HCT116 (cell line): Measurements from ENCODE around the gene CISD3. TPM values are rescaled to one million over a fixed set of nuclear protein-coding genes. Genes with fewer than 3 reads are reported as not detected.

ENCODE experiments used
- microRNA-seq: library from miRNA; unstranded; fragments of <30 nt; microRNA quantifications from one replicate; pipeline ENCODE4, GENCODE V29; 2016; ENCODE audit warnings: borderline number of aligned reads
- total RNA-seq: library from RNA; stranded (reverse); gene quantifications from one replicate; pipeline ENCODE4 v1.2.1, GENCODE V29; 2021; ENCODE audit not compliant: unreplicated experiment

Gene CISD3
- total RNA-seq, 1 experiment from 2014 or later = 50.2 TPM

Small RNAs within 50 kb of the gene (microRNA-seq; reads per million reads assigned to microRNA genes)
- 2.8 reads per million for gene MIR4726
- not detected for gene MIR4734

Other genes starting within 250 kb of the CISD3 start
- gene SRCIN1, start 124.4 kb upstream of the CISD3 start, total RNA-seq = 10.5 TPM
- gene EPOP, start 55.4 kb upstream of the CISD3 start, total RNA-seq = 37.9 TPM
- gene MLLT6, start 25.1 kb upstream of the CISD3 start, total RNA-seq = 110 TPM
- 64.6 TPM for gene PCGF2, start 18.0 kb downstream of the CISD3 start, total RNA-seq
- gene PSMB3, start 22.4 kb downstream of the CISD3 start, total RNA-seq = 346 TPM
- gene PIP4K2B, start 69.2 kb downstream of the CISD3 start, total RNA-seq = 40.3 TPM
- 23.9 TPM for gene CWC25, start 95.0 kb downstream of the CISD3 start, total RNA-seq
- gene RPL23, start 123.4 kb downstream of the CISD3 start, total RNA-seq = 1,631 TPM
- gene LASP1, start 139.7 kb downstream of the CISD3 start, total RNA-seq = 149 TPM
- gene FBXO47, start 237.1 kb downstream of the CISD3 start, total RNA-seq = not detected